Neural progenitor cell (in vitro differentiated cells): ENCODE measurements around the gene TMPRSS11D.

Experiments
- EZH2 ChIP-seq: fragments of 200-600 bp; sonication (generic); IDR thresholded peaks from 2 replicates; pipeline ENCODE4 v1.6.1; 2017; ENCODE audit warnings: antibody characterized with exemption, mild to moderate bottlenecking, moderate library complexity
- EZH2phosphoT487 ChIP-seq: fragments of 200-600 bp; sonication (generic); IDR thresholded peaks from 2 replicates; pipeline ENCODE4 v1.6.1; 2017; ENCODE audit warnings: antibody characterized with exemption
- TF ChIP-seq, protein P1 (sequence below): fragments of 200-600 bp; sonication (generic); IDR thresholded peaks from 2 replicates; pipeline ENCODE4 v1.5.1; 2017; ENCODE audit warnings: antibody characterized with exemption, mild to moderate bottlenecking

DNA sequence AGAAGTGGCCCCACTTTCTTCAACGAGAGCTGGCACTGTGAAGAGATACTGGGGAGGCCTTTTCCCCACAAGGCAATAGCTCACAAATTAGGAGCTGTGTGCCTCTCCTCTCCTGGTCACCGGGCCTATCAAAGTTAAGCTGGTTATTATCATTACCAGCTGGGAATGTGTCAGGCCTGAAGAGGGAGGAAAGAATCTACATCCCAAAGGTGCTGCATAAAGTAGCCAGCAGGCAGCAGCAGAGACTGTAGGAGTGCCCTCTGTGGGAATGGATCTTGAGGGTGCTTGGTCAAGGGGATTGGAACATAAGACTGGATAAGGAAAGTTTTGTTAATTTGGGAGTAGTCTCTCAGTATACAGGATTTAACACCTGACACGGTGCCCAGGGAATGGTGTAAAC, 9.1 kb upstream of the TMPRSS11D start:
- TF ChIP-seq EZH2 (no peak), EZH2phosphoT487 (no peak)
- TF ChIP-seq, protein P1, sequence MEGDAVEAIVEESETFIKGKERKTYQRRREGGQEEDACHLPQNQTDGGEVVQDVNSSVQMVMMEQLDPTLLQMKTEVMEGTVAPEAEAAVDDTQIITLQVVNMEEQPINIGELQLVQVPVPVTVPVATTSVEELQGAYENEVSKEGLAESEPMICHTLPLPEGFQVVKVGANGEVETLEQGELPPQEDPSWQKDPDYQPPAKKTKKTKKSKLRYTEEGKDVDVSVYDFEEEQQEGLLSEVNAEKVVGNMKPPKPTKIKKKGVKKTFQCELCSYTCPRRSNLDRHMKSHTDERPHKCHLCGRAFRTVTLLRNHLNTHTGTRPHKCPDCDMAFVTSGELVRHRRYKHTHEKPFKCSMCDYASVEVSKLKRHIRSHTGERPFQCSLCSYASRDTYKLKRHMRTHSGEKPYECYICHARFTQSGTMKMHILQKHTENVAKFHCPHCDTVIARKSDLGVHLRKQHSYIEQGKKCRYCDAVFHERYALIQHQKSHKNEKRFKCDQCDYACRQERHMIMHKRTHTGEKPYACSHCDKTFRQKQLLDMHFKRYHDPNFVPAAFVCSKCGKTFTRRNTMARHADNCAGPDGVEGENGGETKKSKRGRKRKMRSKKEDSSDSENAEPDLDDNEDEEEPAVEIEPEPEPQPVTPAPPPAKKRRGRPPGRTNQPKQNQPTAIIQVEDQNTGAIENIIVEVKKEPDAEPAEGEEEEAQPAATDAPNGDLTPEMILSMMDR = peak; percentile 21
